ENCODE measurements around the gene SSPN. TPM values are rescaled to one million over a fixed set of nuclear protein-coding genes. Genes with fewer than 3 reads are reported as not detected.

Gene SSPN
- total RNA-seq, 1 experiment from 2014 or later, result 0.17 TPM

GRCh38 chr12:26203167-26203780 lies 7.9 kb downstream of the SSPN start:
- H3K4me3 ChIP-seq (replicated peaks in 1 of 2; ENCODE audit: low read depth in 1 of 2, low read length in 2 of 2), result no peak overlapping the region
- H3K36me3 ChIP-seq (ENCODE audit: control insufficient read depth in 1 of 2, insufficient read depth in 2 of 2, low read length in 2 of 2), result no peaks in the 10 kb centered on the region
- intact Hi-C loops (cut with micrococcal nuclease), result no loop called here
- no TSS peak for BruUV-seq (replicated peaks)
- H3K79me2 ChIP-seq (ENCODE audit: insufficient read depth, low read length), result no peaks in the 10 kb centered on the region
- H3K4me2 ChIP-seq (ENCODE audit: low read length), result no peak overlapping the region
- ATAC-seq (no peak), DNase-seq (ENCODE audit: low read depth, low spot score) (no peak)
- no peaks in the 10 kb centered on the region for H3K27me3 ChIP-seq (ENCODE audit: insufficient read depth, low read length)
- H3K9me2 ChIP-seq (ENCODE audit: insufficient read depth), result no peaks in the 10 kb centered on the region
- H3K9ac ChIP-seq (ENCODE audit: low read length), result no peak overlapping the region
- CTCF ChIA-PET, result no interaction called here
- RAD21 ChIA-PET (ENCODE audit: low non-redundant PET in 1 of 2, low total read pairs in 2 of 2, uncharacterized antibody in 2 of 2, unreplicated experiment in 2 of 2), result no interaction called here
- no peak overlapping the region for H3K27ac ChIP-seq (ENCODE audit: low read depth, low read length)
- no peak overlapping the region for H2AFZ ChIP-seq (ENCODE audit: low read depth, low read length, poor library complexity, severe bottlenecking)
- no peak for TF ChIP-seq ATF3 (IDR thresholded peaks at IDR 0.05)
- TF ChIP-seq POLR2AphosphoS5 (IDR thresholded peaks at IDR 0.05; ENCODE audit: low read depth, low read length), result no peak
- no peak for TF ChIP-seq SIN3A (IDR thresholded peaks at IDR 0.05; ENCODE audit: low read depth)
- TF ChIP-seq ELF1 (IDR thresholded peaks at IDR 0.05; ENCODE audit: borderline replicate concordance, low read depth), result no peak
- TF ChIP-seq CTCF (IDR thresholded peaks at IDR 0.05 in 2 of 3, conservative IDR thresholded peaks at IDR 0.05 in 1 of 3; ENCODE audit: borderline replicate concordance in 1 of 3, insufficient read depth in 1 of 3, low read depth in 2 of 3, low read length in 2 of 3), result no peak
- no peak for TF ChIP-seq POLR2A (IDR thresholded peaks at IDR 0.05; ENCODE audit: borderline replicate concordance, extremely low read depth, insufficient read depth, insufficient read length)
- no peak for TF ChIP-seq MAX (IDR thresholded peaks at IDR 0.05)
- no peak for TF ChIP-seq SP1 (IDR thresholded peaks at IDR 0.05; ENCODE audit: low read depth)
- no peak for TF ChIP-seq REST (IDR thresholded peaks at IDR 0.05; ENCODE audit: low read depth)
- no peak for TF ChIP-seq ZNF274 (IDR thresholded peaks at IDR 0.05; ENCODE audit: low read depth, low read length)
- no peak for TF ChIP-seq SRF (IDR thresholded peaks at IDR 0.05; ENCODE audit: low read depth)
- no peak for TF ChIP-seq CBX3 (IDR thresholded peaks at IDR 0.05; ENCODE audit: low read depth)
- TF ChIP-seq JUND (IDR thresholded peaks at IDR 0.05), result no peak
- no peak for TF ChIP-seq EZH2 (IDR thresholded peaks at IDR 0.05)
- no peak for TF ChIP-seq TCF7L2 (IDR thresholded peaks at IDR 0.05; ENCODE audit: borderline replicate concordance, extremely low read depth, insufficient read depth, insufficient read length)
- no peaks in the 10 kb centered on the region for H3K4me1 ChIP-seq (ENCODE audit: control insufficient read depth in 1 of 2, insufficient read depth in 2 of 2, low read length in 2 of 2)
- H3K9me3 ChIP-seq (ENCODE audit: control insufficient read depth in 1 of 2, insufficient read depth in 1 of 2, low read depth in 1 of 2, low read length in 2 of 2), result no peaks in the 10 kb centered on the region
- H4K20me1 ChIP-seq (ENCODE audit: insufficient read depth), result no peaks in the 10 kb centered on the region
- POLR2A ChIA-PET, result no interaction called here

Data from HCT116 (cell line).